ENCODE results near the gene ABCC6. TPM values are rescaled to one million over a fixed set of nuclear protein-coding genes. Genes with fewer than 3 reads are reported as not detected.

ABCC6 gene
- total and polyA plus RNA-seq, 8 donors: 12.4 to 44.0 (median 16.2) TPM

DNA sequence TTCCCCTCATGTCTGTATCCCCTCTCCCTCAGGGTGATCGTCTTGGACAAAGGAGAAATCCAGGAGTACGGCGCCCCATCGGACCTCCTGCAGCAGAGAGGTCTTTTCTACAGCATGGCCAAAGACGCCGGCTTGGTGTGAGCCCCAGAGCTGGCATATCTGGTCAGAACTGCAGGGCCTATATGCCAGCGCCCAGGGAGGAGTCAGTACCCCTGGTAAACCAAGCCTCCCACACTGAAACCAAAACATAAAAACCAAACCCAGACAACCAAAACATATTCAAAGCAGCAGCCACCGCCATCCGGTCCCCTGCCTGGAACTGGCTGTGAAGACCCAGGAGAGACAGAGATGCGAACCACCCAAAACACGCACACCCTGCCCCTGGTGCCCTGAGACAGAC is 82.2 kb downstream of the ABCC6 start:
- Histone ChIP-seq H3K9me3 (no peaks in the 10 kb centered on the region), H3K4me3 (no peak overlapping the region), H3K27me3 (no peaks in the 10 kb centered on the region), H3K36me3 (peaks cover 0 to 97% of the 10 kb centered on the region in 2 donors), H3K27ac (no peak overlapping the region), H3K4me1 (no peaks in the 10 kb centered on the region)
- DNase-seq: no peak
- intact Hi-C loops (cut with DNase I): no loop called here
- ATAC-seq: no peak
- TF ChIP-seq, protein P1, sequence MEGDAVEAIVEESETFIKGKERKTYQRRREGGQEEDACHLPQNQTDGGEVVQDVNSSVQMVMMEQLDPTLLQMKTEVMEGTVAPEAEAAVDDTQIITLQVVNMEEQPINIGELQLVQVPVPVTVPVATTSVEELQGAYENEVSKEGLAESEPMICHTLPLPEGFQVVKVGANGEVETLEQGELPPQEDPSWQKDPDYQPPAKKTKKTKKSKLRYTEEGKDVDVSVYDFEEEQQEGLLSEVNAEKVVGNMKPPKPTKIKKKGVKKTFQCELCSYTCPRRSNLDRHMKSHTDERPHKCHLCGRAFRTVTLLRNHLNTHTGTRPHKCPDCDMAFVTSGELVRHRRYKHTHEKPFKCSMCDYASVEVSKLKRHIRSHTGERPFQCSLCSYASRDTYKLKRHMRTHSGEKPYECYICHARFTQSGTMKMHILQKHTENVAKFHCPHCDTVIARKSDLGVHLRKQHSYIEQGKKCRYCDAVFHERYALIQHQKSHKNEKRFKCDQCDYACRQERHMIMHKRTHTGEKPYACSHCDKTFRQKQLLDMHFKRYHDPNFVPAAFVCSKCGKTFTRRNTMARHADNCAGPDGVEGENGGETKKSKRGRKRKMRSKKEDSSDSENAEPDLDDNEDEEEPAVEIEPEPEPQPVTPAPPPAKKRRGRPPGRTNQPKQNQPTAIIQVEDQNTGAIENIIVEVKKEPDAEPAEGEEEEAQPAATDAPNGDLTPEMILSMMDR (IDR thresholded peaks at IDR 0.05): no peak

DNA sequence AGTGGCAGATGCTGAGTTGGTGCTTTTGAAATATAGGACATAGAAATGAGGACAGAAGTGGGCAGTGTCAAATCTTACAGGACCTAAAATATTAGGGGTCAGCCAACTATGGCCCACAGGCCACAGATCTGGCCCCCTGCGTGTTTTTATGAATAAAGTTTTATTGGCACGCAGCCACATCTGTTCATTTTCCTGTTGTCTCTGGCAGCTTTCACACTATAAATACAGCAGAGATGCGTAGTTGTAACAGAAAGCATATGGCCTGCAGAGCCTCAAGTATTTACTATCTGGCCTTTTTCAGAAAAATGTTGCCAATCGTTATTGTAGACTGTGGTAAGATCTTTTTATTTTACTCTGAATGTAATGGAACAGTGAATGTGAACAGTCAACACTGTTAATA is 82.8 kb downstream of the ABCC6 start:
- TF ChIP-seq, protein P1 (IDR thresholded peaks at IDR 0.05): no peak
- no peak overlapping the region for H3K27ac ChIP-seq
- H3K9me3 ChIP-seq: no peaks in the 10 kb centered on the region
- intact Hi-C loops (cut with DNase I): no loop called here
- no peak overlapping the region for H3K4me3 ChIP-seq
- no peaks in the 10 kb centered on the region for H3K4me1 ChIP-seq
- peaks cover 0 to 98% of the 10 kb centered on the region in 2 donors for H3K36me3 ChIP-seq
- ATAC-seq (no peak), DNase-seq (no peak)
- H3K27me3 ChIP-seq: no peaks in the 10 kb centered on the region

DNA sequence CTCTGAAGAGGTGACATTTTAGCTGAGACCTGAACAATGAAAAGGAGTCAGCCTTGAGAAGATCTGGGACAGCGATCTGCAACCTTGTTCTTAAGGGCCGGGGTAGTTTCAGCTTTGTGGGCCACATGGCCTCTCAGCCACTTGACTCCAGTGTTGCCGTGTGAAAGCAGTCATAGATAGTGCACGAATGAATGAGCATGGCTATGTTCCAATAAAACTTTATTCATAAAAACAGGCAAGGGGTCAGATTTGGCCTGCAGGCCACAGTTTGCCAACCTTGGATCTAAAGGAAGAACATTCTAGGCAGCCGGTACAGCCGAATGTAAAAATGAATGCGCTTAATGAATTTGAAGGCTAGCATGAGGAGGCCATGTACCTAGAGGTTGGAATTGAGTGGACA is 83.5 kb downstream of the ABCC6 start:
- intact Hi-C loops (cut with DNase I): no loop called here
- no peaks in the 10 kb centered on the region for H3K27me3 ChIP-seq
- DNase-seq: no peak
- peaks cover 0 to 98% of the 10 kb centered on the region in 2 donors for H3K36me3 ChIP-seq
- no peak overlapping the region for H3K27ac ChIP-seq
- TF ChIP-seq, protein P1 (IDR thresholded peaks at IDR 0.05): no peak
- H3K4me3 ChIP-seq: no peak overlapping the region
- no peaks in the 10 kb centered on the region for H3K4me1 ChIP-seq
- no peak for ATAC-seq
- no peaks in the 10 kb centered on the region for H3K9me3 ChIP-seq

DNA sequence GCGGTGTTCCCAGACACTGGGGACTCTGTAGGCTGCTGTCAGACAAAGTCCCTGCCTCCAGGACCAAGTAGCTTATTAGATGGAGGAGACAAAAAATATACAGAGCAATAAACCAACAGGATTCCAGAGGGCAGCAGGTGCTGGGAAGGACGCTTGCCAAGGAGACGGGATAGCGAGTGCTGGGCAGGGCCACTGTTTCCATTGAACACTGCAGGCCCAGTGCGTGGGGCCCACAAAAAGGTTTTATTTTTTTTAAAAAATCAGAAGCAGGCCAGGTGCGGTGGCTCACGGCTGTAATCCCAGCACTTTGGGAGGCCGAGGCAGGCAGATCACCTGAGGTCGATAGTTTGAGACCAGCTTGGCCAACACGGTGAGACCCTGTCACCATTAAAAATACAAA is 84.2 kb downstream of the ABCC6 start:
- intact Hi-C loops (cut with DNase I): no loop called here
- Histone ChIP-seq H3K27ac (no peak overlapping the region), H3K36me3 (peaks cover 0 to 98% of the 10 kb centered on the region in 2 donors), H3K4me3 (no peak overlapping the region), H3K4me1 (no peaks in the 10 kb centered on the region), H3K9me3 (no peaks in the 10 kb centered on the region), H3K27me3 (no peaks in the 10 kb centered on the region)
- DNase-seq: no peak
- TF ChIP-seq, protein P1 (IDR thresholded peaks at IDR 0.05): no peak
- ATAC-seq: no peak

DNA sequence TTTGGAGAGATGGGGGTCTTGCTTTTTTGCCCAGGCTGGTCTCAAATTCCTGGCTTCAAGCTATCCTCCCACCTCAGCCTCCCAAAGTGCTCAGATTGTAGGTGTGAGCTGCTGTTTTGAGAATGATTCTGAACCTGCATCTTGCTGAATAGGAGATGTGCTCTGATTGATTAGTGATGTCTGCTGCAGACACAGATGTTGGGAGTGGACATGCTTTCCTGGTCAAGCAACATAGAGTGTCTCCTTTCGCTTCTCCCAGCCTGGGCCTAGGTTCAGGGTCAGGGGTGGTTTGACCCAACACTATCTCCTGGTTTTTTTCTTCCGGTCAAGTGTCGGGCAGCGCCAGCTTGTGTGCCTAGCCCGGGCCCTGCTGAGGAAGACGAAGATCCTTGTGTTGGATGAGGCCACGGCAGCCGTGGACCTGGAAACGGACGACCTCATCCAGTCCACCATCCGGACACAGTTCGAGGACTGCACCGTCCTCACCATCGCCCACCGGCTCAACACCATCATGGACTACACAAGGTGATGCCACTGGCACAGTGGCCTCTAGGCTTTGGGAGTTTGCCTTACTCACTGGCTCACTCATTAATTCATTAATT is 85.2 kb downstream of the ABCC6 start:
- H3K4me3 ChIP-seq: no peak overlapping the region
- intact Hi-C loops (cut with DNase I): no loop called here
- ATAC-seq: no peak
- peaks cover 0 to 98% of the 10 kb centered on the region in 2 donors for H3K36me3 ChIP-seq
- no peak for DNase-seq
- no peak overlapping the region for H3K27ac ChIP-seq
- H3K9me3 ChIP-seq: no peaks in the 10 kb centered on the region
- H3K4me1 ChIP-seq: no peaks in the 10 kb centered on the region
- TF ChIP-seq, protein P1 (IDR thresholded peaks at IDR 0.05): no peak
- no peaks in the 10 kb centered on the region for H3K27me3 ChIP-seq

Measured in left lung (tissue), 10 donors.